GM21447 (cell line): ENCODE data around the gene NAP1L4.

Experiments used
- ATAC-seq: cut with Tn5 transposase; IDR thresholded peaks from one replicate; pipeline ENCODE4 v1.9.1; 2021; ENCODE audit not compliant: unreplicated experiment

Gene NAP1L4

DNA sequence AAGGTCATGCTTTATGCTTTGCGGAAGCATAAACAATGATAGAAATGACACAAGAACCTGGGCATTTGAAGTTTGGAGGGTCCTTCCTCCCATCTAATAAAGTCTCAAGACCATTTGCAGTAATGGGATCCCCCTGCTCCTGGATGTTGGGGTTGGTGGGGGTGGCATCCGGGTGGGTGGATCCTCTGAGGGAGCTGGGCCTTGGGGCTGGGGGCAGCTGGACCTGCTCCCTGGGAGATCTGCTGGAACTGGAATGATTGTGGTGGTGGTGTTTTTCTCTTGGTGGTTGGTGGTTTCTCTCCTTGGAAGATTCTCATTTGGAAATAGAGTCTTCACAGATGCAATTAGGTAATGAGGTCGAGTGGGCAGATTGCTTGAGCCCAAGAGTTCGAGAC, 2.2 kb upstream of the NAP1L4 start:
- no peak for ATAC-seq

DNA sequence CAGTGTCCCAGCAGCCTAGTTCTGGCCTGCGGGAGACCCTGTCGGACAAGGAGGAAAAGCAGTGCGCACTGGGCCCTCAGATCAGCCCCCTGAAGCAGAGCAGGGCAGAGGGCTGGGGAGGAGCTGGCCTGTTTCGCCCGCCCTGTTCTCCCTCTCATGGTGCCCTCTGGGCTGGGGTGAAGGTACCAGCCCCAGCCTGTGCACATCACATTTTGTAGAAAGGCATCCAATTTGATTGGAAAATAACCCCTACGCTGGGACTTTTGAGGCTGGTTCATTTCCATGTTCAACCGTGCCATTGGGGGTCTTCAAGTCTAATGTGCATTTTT, 832 bp upstream of the NAP1L4 start:
- no peak for ATAC-seq

GRCh38 chr11:2991452-2992233, 486 bp downstream of the NAP1L4 start:
- peak; percentile 18 for ATAC-seq

- ATAC-seq: no peak
Measured at GRCh38 chr11:2990617-2991451, 1.3 kb downstream of the NAP1L4 start.

- ATAC-seq: no peak
Measured at GRCh38 chr11:2989551-2989950, 2.6 kb downstream of the NAP1L4 start.

DNA sequence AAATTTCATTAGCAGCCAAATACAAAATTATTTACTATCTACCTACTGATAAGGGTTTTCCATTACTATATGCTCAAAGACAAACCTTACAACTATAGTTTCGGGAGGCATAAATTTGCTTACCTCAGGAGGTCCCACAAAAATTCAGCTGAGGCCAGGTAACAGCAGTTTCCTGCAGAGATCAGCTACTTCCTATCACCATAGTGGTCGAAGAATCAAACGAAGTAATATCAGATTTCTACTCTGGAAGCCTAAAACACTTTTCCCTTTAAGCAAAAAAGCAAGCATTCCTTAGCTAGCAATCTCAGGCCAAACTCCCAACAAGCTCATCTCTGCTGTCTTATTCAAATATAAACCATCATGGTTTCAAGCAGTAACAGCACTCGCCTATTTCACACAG, 3.1 kb downstream of the NAP1L4 start:
- ATAC-seq: no peak

- no peak for ATAC-seq
Measured at GRCh38 chr11:2987881-2988861, 4.0 kb downstream of the NAP1L4 start.

DNA sequence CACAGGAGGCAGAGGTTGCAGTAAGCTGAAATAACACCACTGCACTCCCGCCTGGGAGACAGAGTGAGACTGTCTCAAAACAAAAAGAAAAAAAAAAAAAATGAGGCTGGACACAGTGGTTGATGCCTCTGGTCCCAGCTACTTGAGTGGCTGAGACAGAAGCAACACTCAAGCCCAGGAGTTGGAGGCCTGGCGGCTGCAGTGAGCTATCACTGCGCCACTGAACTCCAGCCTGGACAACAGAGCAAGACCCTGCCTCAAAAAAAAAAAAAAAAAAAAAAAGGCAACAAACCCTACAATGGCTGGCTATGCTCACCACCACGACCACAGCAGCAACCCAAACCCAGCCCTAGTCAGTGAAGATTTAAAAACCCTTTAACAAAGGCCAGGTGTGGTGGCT, 8.2 kb downstream of the NAP1L4 start:
- ATAC-seq: no peak

DNA sequence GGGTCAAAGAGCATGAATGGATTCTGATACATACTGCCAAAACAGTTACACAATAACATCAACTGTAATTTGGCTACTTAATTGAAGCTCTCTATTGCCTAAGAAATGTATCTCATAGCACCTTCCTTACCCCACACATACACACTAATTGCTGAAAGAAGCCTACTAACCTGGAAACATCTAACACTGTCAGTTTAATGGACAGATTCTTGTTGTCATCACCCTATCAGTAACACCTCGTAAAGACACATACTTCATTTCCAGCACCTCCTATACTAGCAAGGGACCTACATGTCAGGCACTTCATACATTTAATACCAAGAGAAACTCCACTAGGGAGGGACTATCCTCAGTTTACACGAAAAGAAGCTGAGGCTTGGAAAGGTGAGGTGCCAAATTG, 9.9 kb downstream of the NAP1L4 start:
- no peak for ATAC-seq

- no peak for ATAC-seq
Measured at GRCh38 chr11:2981130-2981529, 11.0 kb downstream of the NAP1L4 start.

- no peak for ATAC-seq
Measured at GRCh38 chr11:2980168-2980840, 11.8 kb downstream of the NAP1L4 start.

GRCh38 chr11:2977113-2977512, 15.0 kb downstream of the NAP1L4 start:
- ATAC-seq: no peak

- no peak for ATAC-seq
Measured at GRCh38 chr11:2976294-2977063, 15.7 kb downstream of the NAP1L4 start.

DNA sequence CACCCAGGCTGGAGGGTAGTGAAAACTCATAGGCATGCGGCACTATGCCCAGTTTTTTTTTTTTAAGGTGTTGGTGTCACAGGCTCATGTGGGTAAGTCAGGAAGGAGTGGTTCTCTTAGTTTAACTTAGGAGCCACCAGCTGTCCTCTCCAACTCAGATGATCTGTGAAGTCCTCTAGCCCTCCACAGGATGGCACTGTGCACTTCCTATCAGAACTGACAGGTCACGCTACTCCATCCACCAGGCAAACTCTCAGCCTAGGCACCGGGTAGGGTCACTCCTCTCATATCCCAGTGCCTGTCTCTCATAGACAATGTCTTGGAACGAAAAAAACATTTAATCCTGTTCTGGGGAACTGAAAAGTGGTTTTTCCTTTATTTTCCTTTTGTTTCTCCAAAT, 16.5 kb downstream of the NAP1L4 start:
- no peak for ATAC-seq

- no peak for ATAC-seq
Measured at GRCh38 chr11:2974272-2974671, 17.9 kb downstream of the NAP1L4 start.

DNA sequence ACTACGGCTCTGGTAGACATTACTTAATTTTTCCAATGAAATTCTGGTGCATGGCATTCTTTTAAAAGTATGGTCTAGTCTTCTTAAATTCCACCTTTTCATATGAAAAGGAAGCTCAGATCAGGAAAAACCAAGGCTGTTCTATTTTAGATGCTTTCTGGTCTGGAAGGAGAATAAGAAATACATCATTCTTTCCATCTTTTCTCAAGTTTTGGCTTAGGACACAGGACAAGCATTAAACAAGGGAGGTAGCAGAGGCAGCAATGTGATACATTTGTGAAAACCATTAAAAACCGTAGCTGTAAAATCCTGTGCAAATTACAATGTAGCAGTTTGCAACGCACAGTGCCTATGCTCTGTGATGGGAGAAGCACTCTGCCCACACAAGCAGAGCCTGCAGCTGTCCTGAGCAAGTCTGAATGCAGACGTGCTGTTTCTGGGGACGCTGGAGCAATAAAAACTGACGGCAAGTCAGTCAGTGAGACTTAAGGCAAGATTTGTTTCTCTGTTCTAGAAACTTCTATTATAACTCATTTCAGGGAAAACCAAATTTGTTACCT, 23.7 kb downstream of the NAP1L4 start:
- ATAC-seq: no peak

- ATAC-seq: no peak
Measured at GRCh38 chr11:2964782-2965181, 27.3 kb downstream of the NAP1L4 start.

GRCh38 chr11:2963761-2964160, 28.4 kb downstream of the NAP1L4 start:
- ATAC-seq: no peak

GRCh38 chr11:2963112-2963754, 28.9 kb downstream of the NAP1L4 start:
- ATAC-seq: no peak
